Fibroblast of skin of right quadriceps (primary cell): ENCODE measurements around the gene STRIP2.
A peak's percentile ranks its signal among the peaks of the same experiment; 100 is the strongest.

Experiments used
- DNase-seq: peaks from one replicate; pipeline ENCODE4 v3.0.0-alpha.2; 2013

STRIP2 gene

DNA sequence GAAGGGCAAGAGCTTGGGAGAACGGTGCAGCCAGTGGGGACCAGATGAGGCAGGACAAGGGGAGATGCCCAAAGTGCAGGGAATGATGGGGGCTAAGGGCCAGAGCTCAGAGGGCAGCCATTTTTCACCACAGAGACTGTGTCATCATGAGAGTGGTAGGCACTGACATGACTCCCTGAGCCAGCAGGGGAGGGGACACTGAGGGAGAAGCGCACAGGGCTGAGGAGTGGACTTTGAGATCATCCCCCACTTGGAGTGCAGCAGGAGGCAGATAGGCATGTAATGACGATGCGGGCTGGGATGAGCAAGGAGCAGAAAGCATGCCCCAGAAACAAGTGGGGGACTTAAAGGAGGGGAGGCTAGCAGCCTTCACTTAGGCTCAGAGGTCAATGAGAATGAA, 62.9 kb downstream of the STRIP2 start:
- no peak for DNase-seq

- DNase-seq, result no peak
Measured at GRCh38 chr7:129498021-129498420, 63.8 kb downstream of the STRIP2 start.

DNA sequence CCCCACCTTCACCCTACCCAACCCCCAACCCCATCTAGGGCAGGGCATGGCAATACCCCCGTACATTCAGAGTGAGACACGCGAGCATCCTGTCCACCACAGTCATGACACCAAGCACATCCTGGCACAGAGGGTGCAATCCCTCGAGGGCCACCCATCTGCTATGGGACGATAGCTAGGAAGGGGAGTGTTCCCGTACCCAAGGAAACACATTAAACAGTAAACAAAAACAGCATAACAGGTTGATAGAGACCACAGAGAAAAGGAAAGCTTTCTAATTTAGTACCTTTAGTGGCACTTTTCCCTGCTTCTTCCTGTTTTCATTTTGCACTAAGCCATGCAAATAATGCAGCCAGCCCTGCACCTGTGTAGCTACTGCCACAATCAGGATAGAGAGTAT, 65.8 kb downstream of the STRIP2 start:
- DNase-seq, result no peak

GRCh38 chr7:129501760-129502707, 67.8 kb downstream of the STRIP2 start, which contains the start of gene SMKR1:
SMKR1 (plus strand) TSS chr7:129502531; CDS start chr7:129502825, 294 bp downstream.
- DNase-seq, result peak; percentile 46

DNA sequence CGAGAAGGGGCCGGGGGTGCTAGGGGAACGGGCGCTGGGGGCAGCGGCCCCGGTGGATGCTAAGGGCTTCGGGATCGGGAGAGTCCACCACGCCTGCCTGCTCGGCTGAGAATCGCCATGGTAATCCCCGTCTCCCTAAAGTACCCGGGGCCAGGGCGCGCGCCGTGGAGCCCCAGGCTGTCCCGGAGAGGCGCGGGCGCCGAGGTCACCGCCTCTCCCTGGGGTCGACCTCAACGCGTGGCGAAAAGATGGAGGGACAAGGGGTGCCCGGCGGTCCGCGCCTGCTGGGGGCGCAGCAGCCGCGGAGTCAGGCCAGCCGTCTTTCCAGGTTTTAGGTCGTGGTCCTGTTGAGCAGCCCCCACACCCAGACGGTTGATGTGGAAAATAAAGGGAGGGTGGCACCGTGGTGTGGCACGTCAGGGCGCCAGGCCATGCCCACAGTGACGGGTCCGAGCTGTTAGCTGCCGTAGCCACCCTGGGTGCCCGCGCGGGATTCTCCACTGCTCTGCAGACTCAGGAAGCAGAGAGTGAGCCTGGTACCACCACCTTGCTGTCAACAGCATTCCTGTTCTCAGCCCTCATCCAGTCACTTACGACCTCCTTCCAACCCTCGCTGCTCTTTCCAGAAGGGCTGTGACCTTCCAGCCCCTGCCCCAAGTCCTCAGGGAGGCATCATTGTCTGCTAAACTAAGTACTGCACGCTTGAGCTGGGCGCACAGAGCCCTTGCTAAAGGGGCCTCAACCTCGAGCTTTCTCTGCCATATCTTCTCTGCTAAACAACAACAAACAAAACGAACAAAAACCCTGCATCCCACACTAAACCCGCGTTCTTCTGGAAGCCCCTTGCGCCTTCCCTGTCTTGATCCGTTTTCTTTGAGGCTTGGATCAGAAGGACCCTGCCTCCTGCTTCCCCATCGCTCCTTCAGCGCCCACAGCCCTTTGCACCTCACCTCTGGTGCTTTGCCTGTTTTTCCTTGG, 68.8 kb downstream of the STRIP2 start:
- DNase-seq, result no peak

- no peak for DNase-seq
Measured at GRCh38 chr7:129503725-129504124, 69.5 kb downstream of the STRIP2 start.

DNA sequence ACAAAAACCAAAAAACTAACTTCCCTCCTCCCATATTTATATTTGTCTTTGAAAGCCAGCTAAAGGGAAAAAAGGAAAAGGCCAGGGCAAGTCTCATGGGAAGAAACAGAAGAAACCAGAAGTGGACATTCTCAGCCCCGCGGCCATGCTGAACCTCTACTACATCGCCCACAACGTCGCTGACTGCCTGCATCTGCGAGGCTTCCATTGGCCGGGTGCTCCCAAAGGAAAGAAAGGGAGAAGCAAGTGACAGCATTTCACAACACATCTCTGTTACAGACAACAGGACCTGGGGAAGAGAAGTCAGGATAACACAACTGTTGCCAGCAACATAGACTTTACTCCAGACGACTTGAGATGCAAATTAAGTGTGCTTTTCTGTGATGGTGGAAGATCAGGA, 78.0 kb downstream of the STRIP2 start:
- no peak for DNase-seq

DNA sequence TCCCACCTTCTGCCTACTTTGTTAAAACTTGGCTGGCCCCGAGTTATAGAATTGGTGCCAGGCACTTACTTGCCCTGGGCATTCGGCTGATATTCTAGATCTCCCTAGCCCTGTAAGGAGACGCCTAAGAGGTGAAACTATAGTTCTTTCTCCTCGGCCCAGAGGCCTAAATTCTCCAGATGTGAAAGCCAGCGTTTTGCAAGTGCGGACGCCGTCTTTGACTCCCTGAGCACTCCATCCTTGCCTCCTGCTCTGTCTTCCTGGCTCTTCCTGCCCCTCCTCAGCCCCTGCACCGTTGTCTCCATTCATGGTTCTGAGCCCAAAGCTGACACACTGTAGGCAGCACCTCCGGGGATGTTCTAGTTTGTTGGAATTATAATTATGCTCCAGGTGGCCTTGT, 79.3 kb downstream of the STRIP2 start:
- DNase-seq, result no peak

DNA sequence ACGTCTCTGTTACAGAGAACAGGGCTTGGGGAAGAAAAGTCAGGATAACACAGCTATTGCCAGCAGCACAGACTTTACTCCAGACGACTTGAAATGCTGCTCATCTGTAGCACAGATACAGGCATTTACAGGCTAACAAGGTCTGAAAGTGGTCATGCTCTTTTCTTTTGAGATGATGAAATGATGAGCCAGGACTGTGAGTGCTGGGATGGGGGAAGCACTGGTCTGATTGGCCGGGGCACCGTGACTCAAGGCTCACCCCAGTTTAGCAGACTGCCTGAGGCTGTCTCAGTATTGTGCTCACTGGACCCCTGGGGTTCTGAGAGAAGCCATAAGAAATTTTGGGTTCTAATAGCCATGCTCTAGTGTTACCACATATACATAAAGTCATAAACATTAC, 80.5 kb downstream of the STRIP2 start:
- peak; percentile 15 for DNase-seq

GRCh38 chr7:129515381-129515780, 81.1 kb downstream of the STRIP2 start:
- DNase-seq, result no peak

GRCh38 chr7:129517931-129518330, 83.7 kb downstream of the STRIP2 start:
- no peak for DNase-seq

- no peak for DNase-seq
Measured at GRCh38 chr7:129519464-129519863, 85.2 kb downstream of the STRIP2 start.

DNA sequence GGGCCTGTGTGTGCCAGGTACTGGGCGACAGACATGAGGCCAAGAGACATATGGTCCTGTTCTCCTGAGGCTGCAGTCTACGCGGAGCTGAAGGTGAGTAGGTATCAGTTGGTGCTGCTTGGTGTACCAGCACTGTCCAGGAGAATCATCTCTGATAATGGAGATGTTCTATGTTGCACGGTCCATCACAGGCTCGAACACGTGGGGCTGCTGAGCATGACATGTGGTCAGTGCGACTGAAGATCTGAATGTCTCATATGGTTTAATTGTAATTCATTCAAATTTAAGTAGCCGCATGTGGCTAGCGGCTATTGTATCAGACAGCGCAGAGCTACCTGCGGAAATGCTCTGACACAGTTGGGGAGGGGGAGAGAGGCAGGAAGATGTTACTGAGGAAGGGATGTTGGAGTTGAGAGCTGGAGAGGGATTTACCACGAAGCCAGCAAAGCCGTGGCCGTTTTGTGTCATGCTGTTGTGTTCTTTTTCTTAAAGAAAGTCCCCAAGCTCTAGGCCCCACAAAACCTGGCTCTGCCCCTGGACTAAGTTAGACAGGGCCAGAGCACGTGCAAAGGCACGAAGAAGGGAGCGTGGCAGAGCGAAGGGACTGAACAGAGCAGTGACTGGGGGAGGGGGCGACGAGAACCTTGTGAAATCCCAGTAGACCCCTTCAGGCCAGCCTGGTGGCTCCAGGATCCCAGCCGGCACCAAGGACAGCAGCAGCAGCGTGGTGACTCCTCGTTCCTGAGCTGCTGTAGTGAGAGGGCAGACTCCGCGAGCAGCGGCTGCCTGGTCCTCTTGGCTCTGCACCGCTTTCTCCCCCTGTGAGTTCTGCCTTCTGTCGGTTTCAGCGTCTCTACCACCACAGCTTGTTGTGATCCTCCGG, 88.1 kb downstream of the STRIP2 start:
- no peak for DNase-seq

DNA sequence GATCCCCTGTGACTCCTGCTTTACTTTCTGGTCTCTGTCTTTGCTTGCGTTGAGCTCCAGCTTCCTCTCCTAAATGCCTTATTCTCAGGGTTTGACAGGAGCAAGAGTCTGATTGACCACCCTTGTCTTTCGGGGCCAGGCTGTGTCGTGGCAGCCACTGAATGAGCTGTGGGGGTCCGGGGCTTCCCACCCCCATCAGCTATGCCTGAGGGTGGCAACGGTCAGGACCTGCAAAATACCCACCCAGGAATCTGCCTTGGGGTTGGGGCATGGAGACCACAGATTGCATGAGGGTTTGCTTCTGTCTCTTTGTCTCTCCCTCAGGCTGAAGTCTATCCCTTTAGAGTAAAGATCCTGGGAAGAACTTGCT, 88.7 kb downstream of the STRIP2 start:
- DNase-seq, result no peak

GRCh38 chr7:129523924-129524323, 89.7 kb downstream of the STRIP2 start:
- no peak for DNase-seq

GRCh38 chr7:129524405-129524804, 90.2 kb downstream of the STRIP2 start:
- peak; percentile 75 for DNase-seq

DNA sequence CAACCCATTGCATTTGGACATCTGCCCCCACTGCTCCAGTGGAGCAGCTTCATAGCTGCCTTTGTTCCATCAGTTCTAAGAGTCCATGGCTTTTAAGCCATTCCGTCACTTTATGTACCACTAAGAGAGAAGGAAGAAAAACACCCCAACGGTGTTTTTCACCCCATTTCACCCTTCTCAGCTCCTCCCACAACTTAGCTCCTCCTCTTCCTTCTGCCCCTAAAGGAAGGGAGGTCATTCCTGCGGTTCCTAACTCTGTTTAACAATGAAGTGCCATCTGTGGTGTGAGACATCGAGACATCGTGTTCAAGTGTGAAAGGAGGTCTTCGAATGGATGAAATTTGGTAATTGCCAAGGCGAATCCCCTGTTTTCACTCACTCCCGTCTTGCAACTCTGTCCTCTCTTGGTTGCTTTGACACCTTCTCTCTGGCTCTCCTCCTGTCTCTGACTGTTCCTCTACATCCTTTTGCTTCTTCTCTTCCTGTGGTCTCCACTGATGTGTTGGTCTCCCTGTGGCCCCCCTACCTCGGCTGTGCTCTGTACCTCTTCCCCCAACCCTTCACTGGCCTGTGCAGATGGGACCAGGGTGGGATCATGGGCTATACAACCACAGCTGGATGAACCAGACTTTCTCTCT, 91.1 kb downstream of the STRIP2 start:
- DNase-seq, result no peak

DNA sequence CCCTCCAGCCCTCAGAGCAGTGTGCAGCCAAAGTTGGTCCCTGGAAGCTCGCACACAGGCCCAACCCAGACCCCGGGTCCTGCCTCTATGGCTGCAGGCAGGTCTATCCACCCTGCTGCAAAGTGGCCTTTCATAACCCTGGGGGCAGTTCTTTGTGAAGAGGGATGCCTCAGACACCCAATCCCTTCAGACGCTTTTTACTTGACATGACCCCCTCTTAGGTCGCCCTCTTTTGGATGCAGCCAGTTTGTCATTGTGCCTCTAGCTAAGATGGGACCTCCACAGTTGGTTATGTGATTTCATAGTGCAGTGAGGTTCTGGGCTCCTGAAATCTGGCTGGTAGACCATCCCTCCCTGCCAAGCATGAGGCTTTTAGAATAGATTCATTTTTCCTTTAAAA, 95.4 kb downstream of the STRIP2 start:
- no peak for DNase-seq

DNA sequence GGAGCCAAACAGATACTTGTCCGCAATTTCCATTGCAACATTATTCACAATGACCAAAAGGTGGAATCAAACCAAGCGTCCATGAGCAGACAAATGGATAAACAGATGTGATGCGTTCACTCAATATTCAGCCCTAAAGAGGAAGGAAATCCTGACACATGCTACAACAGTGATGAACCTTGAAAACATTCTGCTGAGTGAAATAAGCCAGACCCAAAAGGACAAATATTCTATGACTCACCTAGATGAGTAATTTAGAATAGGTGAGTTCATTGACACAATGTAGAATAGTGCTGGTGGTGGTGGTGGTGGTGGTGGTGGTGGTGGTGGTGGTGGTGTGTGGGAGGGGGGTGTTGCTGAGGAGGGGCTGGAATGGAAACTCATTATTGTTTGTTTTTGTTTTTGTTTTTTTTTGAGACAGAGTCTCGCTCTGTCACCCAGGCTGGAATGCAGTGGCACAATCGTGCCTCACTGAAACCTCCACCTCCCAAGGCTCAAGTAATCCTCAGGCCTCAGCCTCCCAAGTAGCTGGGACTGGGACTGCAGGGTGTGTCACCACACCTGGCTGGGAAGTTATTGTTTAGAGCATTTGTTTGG, 96.7 kb downstream of the STRIP2 start:
- DNase-seq, result peak; percentile 84

- no peak for DNase-seq
Measured at GRCh38 chr7:129531721-129532120, 97.5 kb downstream of the STRIP2 start.

DNA sequence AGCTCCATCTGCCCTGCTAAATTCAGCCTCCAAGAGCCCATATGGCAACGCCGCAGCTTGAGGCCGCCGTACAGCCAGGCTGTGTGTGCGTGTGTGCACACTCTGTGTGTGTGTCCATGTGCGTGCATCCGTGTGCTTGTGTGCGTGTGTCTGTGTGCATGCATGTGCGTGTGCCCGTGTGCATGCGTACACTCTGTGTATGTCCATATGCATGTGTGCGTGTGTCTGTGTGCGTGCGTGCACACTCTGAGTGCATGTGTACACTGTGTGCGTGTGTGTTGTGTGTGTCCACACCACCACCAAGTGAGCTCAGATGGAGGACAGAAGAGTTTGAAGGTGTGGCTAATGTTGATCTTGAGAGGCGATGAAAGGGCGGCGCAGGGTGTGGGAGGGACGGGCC, 98.1 kb downstream of the STRIP2 start:
- DNase-seq, result no peak
